Measurements from ENCODE around the gene MTA1. TPM values are rescaled to one million over a fixed set of nuclear protein-coding genes. Genes with fewer than 3 reads are reported as not detected.

MTA1 gene
- total RNA-seq, 1 experiment from 2014 or later, result 15.3 TPM

DNA sequence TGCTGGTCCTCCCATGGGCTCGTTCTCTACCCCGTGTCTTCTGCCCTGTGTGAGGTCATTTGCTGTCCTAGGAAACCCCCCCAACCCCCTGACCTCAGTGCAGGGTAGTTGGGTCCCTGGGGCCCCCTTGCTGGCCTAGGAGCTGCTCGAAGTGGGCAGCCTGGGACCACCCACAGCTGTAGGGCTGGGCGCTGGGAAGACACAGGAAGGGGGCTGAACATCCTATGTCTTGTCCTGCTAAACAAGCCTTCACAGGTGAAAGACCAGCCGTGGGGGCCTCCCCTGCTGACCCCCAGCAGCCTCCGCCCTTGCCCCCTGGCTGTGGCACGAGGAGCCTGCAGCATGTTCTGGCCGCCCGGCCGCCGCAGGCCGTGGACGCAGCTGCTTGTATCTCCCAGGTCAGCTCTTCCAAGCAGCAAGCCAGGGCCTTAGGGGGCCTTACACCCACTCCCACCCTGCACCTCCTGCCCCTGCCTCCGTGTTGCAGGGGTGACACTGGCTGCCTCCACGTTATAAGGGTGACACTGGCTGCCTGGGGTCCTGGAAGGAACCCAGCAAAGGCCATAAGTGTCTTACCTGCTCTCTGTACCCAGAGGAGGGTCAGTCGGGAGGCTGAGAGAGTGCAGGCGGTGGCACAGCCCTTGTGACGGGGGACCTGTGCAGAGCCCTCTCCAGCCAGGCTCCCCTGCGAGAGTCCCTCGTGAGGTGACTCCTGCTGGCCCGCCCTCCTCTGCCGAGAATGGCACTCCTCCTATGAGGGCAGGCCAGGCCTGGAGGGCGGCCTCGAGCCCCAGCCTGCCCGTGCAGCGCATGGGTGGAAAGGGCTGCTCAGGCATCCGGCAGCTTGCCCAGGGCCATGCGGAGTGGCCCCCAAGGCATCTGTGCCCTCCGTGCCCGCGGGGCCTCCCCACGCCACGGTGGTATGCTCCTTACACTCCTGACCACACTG lies 32.8 kb upstream of the MTA1 start:
- no peak for DNase-seq (ENCODE audit: low read depth)

DNA sequence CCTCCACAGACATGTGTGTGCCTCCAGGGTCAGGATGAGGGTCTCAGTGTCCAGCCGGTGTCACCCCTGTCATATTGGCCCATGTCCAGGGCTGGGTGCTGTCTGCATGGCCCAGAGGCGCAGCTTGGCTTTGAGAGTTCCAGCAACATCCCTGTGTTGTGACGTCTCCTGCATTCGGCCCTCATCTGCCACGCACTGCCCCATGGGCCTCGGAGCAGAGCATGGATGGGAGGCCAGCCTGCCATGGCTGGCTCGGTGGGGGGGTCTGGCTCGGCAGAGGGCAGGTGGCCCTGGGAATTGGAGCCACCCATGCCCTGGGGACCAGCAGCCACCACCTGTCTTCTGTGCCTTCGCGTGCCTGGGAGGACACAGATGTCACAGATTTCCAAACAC lies 32.1 kb upstream of the MTA1 start:
- no peak for DNase-seq (ENCODE audit: low read depth)

- no peak for DNase-seq (ENCODE audit: low read depth)
These were observed 31.3 kb upstream of the MTA1 start for GRCh38 chr14:105388110-105388951.

DNA sequence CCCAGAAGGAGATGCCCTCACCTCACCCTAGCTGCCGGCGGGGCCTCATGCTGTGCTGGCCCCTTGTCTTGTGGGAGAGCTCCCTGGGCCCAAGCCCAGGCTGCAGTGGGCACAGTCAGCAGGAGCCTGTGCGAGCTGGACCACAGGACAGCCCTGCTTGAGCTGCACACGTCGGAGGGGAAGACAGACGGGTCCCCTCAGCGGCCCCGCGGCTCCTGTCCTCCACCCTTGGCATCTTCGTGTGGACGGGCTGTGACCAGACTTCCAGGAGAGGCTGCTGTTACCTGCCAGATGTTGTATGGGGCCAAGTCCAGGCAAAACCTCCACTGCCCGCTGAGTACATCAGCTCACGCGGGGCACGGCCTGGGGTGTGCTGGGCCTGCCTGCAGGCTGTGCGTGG lies 30.7 kb upstream of the MTA1 start:
- DNase-seq (ENCODE audit: low read depth), result no peak

- DNase-seq (ENCODE audit: low read depth), result no peak
These were observed 30.1 kb upstream of the MTA1 start for GRCh38 chr14:105389534-105389933.

GRCh38 chr14:105389976-105390848 lies 29.4 kb upstream of the MTA1 start:
- DNase-seq (ENCODE audit: low read depth), result no peak

DNA sequence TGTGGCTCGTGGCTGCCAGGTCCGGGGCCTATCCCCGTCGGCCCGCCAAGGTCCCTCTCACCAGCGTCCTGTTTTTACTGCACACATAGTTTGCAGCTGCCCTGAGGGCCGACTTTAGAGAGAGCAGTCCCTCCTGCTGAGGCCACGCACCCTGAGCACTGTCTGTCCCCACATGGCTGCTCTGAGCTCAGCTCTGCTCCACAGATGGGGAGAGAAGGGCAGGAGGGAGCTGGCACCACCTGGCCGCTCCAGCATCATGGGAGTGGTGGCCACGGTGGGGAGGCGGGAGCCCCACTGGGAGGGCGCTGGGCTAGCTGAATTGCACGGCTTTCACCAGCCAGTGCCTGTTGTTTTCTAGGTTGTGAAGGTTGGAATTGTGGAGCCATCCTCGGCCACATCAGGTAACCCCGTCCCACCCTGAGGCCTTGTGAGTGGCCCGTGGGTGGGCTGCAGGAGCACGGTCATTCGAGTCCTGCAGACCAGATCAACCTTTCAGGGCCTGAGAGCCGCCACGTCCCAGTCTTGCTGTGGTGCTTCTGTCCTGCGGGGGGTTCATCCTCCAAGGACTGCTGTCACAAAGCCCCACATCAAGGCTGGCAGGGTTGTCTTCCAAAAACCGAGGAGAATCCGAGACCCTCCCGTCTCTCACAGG lies 28.7 kb upstream of the MTA1 start:
- no peak for DNase-seq (ENCODE audit: low read depth)

GRCh38 chr14:105391541-105391940 lies 28.1 kb upstream of the MTA1 start:
- DNase-seq (ENCODE audit: low read depth), result no peak

GRCh38 chr14:105392131-105393090 lies 27.2 kb upstream of the MTA1 start:
- no peak for DNase-seq (ENCODE audit: low read depth)

DNA sequence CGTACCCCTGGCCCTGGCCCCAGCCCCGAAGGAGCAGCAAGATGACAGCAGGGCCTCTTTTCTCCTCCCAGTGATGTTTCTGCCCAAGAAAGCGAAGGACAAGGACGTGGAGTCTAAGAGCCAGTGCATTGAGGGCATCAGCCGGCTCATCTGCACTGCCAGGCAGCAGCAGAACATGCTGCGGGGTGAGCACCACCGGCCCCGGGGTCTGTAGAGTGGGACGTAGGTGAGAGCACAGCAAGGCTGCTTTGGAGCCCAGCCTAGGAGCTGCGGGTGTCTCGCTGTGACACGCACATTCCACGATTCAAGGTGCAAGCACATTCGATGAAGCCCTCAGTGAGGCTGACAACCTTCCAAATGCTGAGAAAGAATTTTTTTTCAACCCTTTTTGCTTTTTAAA lies 26.5 kb upstream of the MTA1 start:
- no peak for DNase-seq (ENCODE audit: low read depth)

- DNase-seq (ENCODE audit: low read depth), result no peak
These were observed 24.7 kb upstream of the MTA1 start for GRCh38 chr14:105394714-105395537.

DNA sequence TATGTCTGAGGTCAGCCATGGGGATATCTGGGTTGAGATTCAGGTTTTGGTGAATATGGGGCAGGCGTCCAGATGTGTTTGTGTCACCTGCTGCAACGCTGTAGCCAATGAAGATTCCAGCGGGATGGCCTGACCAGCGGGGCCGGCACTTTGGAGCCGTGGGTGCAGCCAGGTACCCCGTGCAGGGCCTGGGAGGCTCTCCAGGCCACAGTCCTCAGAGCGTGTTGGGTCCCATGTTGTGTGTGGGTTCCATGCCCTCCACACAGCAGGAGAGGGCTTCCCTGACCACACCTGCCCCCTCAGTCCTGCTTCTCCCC lies 24.1 kb upstream of the MTA1 start:
- no peak for DNase-seq (ENCODE audit: low read depth)

- no peak for DNase-seq (ENCODE audit: low read depth)
These were observed 22.2 kb upstream of the MTA1 start for GRCh38 chr14:105397350-105397931.

- peak; percentile 72 for DNase-seq (ENCODE audit: low read depth)
These were observed 21.4 kb upstream of the MTA1 start, which contains the start of gene TEX22 for GRCh38 chr14:105398044-105398725. TEX22 (plus strand) TSS chr14:105398538; CDS start chr14:105399341, 803 bp downstream.

- peak; percentile 22 for DNase-seq (ENCODE audit: low read depth)
These were observed 20.7 kb upstream of the MTA1 start for GRCh38 chr14:105398726-105399465.

DNA sequence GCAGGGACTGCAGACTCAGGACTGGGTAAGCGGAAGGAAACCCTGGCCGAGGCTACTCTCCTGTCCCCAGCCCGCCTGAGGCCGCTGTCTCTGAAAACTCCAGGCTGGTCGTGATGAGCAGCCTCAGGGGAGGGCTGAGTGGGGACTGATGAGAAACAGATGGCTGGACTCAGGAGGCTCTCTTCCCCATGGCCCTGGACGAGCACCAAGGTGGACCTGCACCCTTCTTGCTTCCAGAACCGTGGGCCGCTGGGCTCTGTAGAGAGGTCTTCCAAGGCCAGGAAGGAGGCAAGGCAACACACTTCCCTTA lies 20.2 kb upstream of the MTA1 start:
- no peak for DNase-seq (ENCODE audit: low read depth)

- no peak for DNase-seq (ENCODE audit: low read depth)
These were observed 19.6 kb upstream of the MTA1 start for GRCh38 chr14:105400016-105400415.

GRCh38 chr14:105401699-105402098 lies 17.9 kb upstream of the MTA1 start:
- DNase-seq (ENCODE audit: low read depth), result no peak

Data from RPMI7951 (cell line).